Posterior cingulate gyrus (tissue), 11 donors: ENCODE measurements around the gene AFF1.
A peak's percentile ranks its signal among the peaks of the same experiment; 100 is the strongest.

Source experiments
- DNase-seq, 10 donors: peaks; one replicate each; pipeline versions ENCODE4 v3.0.0 to v3.0.0-alpha.2; 2020 to 2021; ENCODE audit warnings: mixed read lengths in 3 of 10
- intact Hi-C: fragments of 100-400 bp; cut with DNase I; formaldehyde crosslinking; loops from one replicate; pipeline ENCODE4 v1.15.1; 2023

The AFF1 gene

GRCh38 chr4:87046121-87046551 lies 111.3 kb downstream of the AFF1 start:
- intact Hi-C loops: no loop called here
- DNase-seq: no peak

- intact Hi-C loops: no loop called here
- no peak for DNase-seq
Observed at GRCh38 chr4:87047281-87047798, 112.5 kb downstream of the AFF1 start.

GRCh38 chr4:87049508-87049907 lies 114.7 kb downstream of the AFF1 start:
- peak in 7 of 10 donors; percentile 44 to 93 (median 54) for DNase-seq
- intact Hi-C loops: no loop called here

- no peak for DNase-seq
- intact Hi-C loops: no loop called here
Observed at GRCh38 chr4:87050596-87050995, 115.8 kb downstream of the AFF1 start.

GRCh38 chr4:87051121-87051713 lies 116.4 kb downstream of the AFF1 start:
- no peak for DNase-seq
- intact Hi-C loops: no loop called here

GRCh38 chr4:87052615-87053014 lies 117.8 kb downstream of the AFF1 start:
- intact Hi-C loops: no loop called here
- no peak for DNase-seq

- intact Hi-C loops: no loop called here
- DNase-seq: no peak
Observed at GRCh38 chr4:87053176-87053658, 118.4 kb downstream of the AFF1 start.

- intact Hi-C loops: no loop called here
- no peak for DNase-seq
Observed at GRCh38 chr4:87053802-87054767, 119.3 kb downstream of the AFF1 start.

- DNase-seq: no peak
- intact Hi-C loops: no loop called here
Observed at GRCh38 chr4:87054900-87055299, 120.1 kb downstream of the AFF1 start.

GRCh38 chr4:87055311-87055710 lies 120.5 kb downstream of the AFF1 start:
- intact Hi-C loops: no loop called here
- no peak for DNase-seq

- no peak for DNase-seq
- intact Hi-C loops: no loop called here
Observed at GRCh38 chr4:87056881-87057280, 122.1 kb downstream of the AFF1 start.

GRCh38 chr4:87057835-87058355 lies 123.1 kb downstream of the AFF1 start:
- DNase-seq: no peak
- intact Hi-C loops: no loop called here

GRCh38 chr4:87058356-87059073 lies 123.7 kb downstream of the AFF1 start:
- DNase-seq: peak in 5 of 10 donors; percentile 36 to 91 (median 59)
- intact Hi-C loops: no loop called here

GRCh38 chr4:87060957-87061356 lies 126.1 kb downstream of the AFF1 start:
- intact Hi-C loops: no loop called here
- no peak for DNase-seq

GRCh38 chr4:87065021-87065420 lies 130.2 kb downstream of the AFF1 start:
- intact Hi-C loops: no loop called here
- DNase-seq: no peak

- intact Hi-C loops: no loop called here
- DNase-seq: no peak
Observed at GRCh38 chr4:87066403-87067123, 131.8 kb downstream of the AFF1 start.

GRCh38 chr4:87067124-87067885 lies 132.5 kb downstream of the AFF1 start:
- DNase-seq: no peak
- intact Hi-C loops: no loop called here

- peak in 1 of 10 donors; percentile 18 for DNase-seq
- intact Hi-C loops: no loop called here
Observed at GRCh38 chr4:87068583-87069021, 133.8 kb downstream of the AFF1 start.
